ENCODE measurements around the gene FGFBP3. TPM values are rescaled to one million over a fixed set of nuclear protein-coding genes. Genes with fewer than 3 reads are reported as not detected.

Gene FGFBP3
- polyA plus RNA-seq, 3 donors, result 0.30 to 0.45 (median 0.32) TPM

GRCh38 chr10:91883549-91884444 is 25.5 kb downstream of the FGFBP3 start:
- Histone ChIP-seq H3K79me2 (ENCODE audit: insufficient read depth, low read length) (no peaks in the 10 kb centered on the region), H2AFZ (ENCODE audit: insufficient read depth, low read depth, low read length, poor library complexity, severe bottlenecking) (no peak overlapping the region), H3K4me1 (ENCODE audit: control insufficient read depth in 1 of 2, insufficient read depth in 2 of 2, low read length in 2 of 2) (peaks cover 8 to 13% of the 10 kb centered on the region in 2 donors), H3K9ac (ENCODE audit: insufficient read depth, low read length, poor library complexity, severe bottlenecking) (no peak overlapping the region), H3K27me3 (ENCODE audit: control insufficient read depth in 2 of 2, insufficient read depth in 2 of 2, low read length in 2 of 2) (peaks cover 5 to 24% of the 10 kb centered on the region in 2 donors), H3K27ac (ENCODE audit: low read depth in 1 of 2, low read length in 2 of 2) (no peak overlapping the region), H4K20me1 (ENCODE audit: insufficient read depth, low read length) (no peaks in the 10 kb centered on the region), H3K36me3 (replicated peaks in 1 of 2; ENCODE audit: control insufficient read depth in 1 of 2, insufficient read depth in 2 of 2, low read length in 2 of 2) (no peaks in the 10 kb centered on the region), H3K4me3 (replicated peaks in 1 of 3; ENCODE audit: low read depth in 2 of 3, low read length in 3 of 3) (no peak overlapping the region), H3K4me2 (replicated peaks; ENCODE audit: extremely low read depth, low read length, poor library complexity, severe bottlenecking) (no peak overlapping the region), H3K9me3 (replicated peaks in 1 of 2; ENCODE audit: control insufficient read depth in 1 of 2, insufficient read depth in 1 of 2, low read length in 2 of 2) (no peaks in the 10 kb centered on the region)
- peaks cover 17 to 31% (median 17%) of the 10 kb centered on the region in 3 donors for H3K27me3 Mint-ChIP-seq (ENCODE audit: low read depth in 3 of 3)
- H3K36me3 Mint-ChIP-seq, result peaks cover 3% of the 10 kb centered on the region in 2 donors
- H3K4me3 Mint-ChIP-seq, result no peak overlapping the region
- no peak overlapping the region for H3K27ac Mint-ChIP-seq
- peaks cover 14% of the 10 kb centered on the region for H3K4me1 Mint-ChIP-seq
- intact Hi-C loops (cut with micrococcal nuclease), result no loop called here
- TF ChIP-seq CTCF (IDR thresholded peaks at IDR 0.05), result no peak
- no peak for DNase-seq
- 79% methylated on average over 11 of the region's 20 CpGs for WGBS (ENCODE audit: insufficient coverage)
- peaks cover 0 to 9% (median 2%) of the 10 kb centered on the region in 7 donors for H3K9me3 Mint-ChIP-seq

GRCh38 chr10:91880310-91880709 is 29.0 kb downstream of the FGFBP3 start:
- no peak for TF ChIP-seq CTCF (IDR thresholded peaks at IDR 0.05)
- H3K9me3 ChIP-seq (replicated peaks in 1 of 2; ENCODE audit: control insufficient read depth in 1 of 2, insufficient read depth in 1 of 2, low read length in 2 of 2), result no peaks in the 10 kb centered on the region
- 60% methylated on average over 2 of the region's 3 CpGs for WGBS (ENCODE audit: insufficient coverage)
- no peak overlapping the region for H3K4me3 ChIP-seq (replicated peaks in 1 of 3; ENCODE audit: low read depth in 2 of 3, low read length in 3 of 3)
- Mint-ChIP-seq H3K27me3 (ENCODE audit: low read depth in 3 of 3) (peaks cover 0 to 4% (median 0%) of the 10 kb centered on the region in 3 donors), H3K4me3 (no peak overlapping the region), H3K4me1 (no peaks in the 10 kb centered on the region), H3K36me3 (no peaks in the 10 kb centered on the region), H3K9me3 (peaks cover 0 to 7% (median 0%) of the 10 kb centered on the region in 7 donors), H3K27ac (no peak overlapping the region)
- no peaks in the 10 kb centered on the region for H3K79me2 ChIP-seq (ENCODE audit: insufficient read depth, low read length)
- intact Hi-C loops (cut with micrococcal nuclease), result no loop called here
- H3K27me3 ChIP-seq (ENCODE audit: control insufficient read depth in 2 of 2, insufficient read depth in 2 of 2, low read length in 2 of 2), result no peaks in the 10 kb centered on the region
- H4K20me1 ChIP-seq (ENCODE audit: insufficient read depth, low read length), result no peaks in the 10 kb centered on the region
- H3K36me3 ChIP-seq (replicated peaks in 1 of 2; ENCODE audit: control insufficient read depth in 1 of 2, insufficient read depth in 2 of 2, low read length in 2 of 2), result no peaks in the 10 kb centered on the region
- H3K9ac ChIP-seq (ENCODE audit: insufficient read depth, low read length, poor library complexity, severe bottlenecking), result no peak overlapping the region
- DNase-seq, result no peak
- H2AFZ ChIP-seq (ENCODE audit: insufficient read depth, low read depth, low read length, poor library complexity, severe bottlenecking), result no peak overlapping the region
- H3K4me2 ChIP-seq (replicated peaks; ENCODE audit: extremely low read depth, low read length, poor library complexity, severe bottlenecking), result no peak overlapping the region
- no peak overlapping the region for H3K27ac ChIP-seq (ENCODE audit: low read depth in 1 of 2, low read length in 2 of 2)
- H3K4me1 ChIP-seq (ENCODE audit: control insufficient read depth in 1 of 2, insufficient read depth in 2 of 2, low read length in 2 of 2), result no peaks in the 10 kb centered on the region

Measured in CD14-positive monocyte (primary cell).